Stimulated activated CD8-positive, alpha-beta memory T cell treated with anti-CD3 and anti-CD28 coated beads, Interleukin-7, amount 100 ng/mL, for 24 hours (primary cell): ENCODE results near the gene GNPDA1.

Experiments used
- DNase-seq: peaks from one replicate; pipeline ENCODE4 v3.0.0-alpha.2; 2020; ENCODE audit warnings: low read depth

GNPDA1 gene

DNA sequence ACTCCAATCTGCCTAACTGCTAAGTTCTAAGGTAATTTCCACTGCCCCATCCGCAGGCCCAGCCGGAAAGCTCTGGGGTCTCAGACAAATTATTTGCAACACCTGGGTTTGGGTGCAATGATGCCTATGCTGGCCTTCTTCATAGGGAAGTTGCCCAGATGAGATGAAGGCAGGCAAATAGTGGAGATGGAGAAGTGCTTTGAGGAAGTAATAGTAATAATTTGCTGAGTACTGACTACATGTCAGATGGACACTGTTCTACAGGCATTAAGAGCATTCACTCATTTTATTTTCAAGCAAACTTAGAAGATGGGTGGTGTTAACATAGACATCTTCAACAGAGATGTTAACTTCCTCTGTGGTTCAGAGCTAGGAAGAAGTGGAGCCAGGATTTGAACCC is 58.6 kb downstream of the GNPDA1 start:
- DNase-seq: no peak

DNA sequence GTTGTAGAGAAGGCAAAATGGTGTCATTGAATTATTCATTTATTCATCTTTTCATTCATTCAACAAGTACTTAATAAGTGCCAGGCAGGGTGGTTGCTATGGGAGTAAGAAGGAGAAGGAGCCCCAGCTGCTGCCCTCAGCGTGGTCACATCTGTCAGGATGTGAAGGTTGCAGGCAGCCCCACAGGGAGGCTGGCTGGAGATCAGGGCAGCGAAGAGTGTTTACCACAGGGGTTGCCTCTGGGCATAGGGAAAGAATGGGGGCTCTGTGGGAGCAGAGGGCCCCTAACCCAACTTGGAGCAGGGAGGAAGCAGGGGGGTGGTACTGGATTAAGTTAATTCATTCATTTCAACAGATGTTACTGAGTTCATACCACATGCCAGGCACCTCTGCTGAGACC is 60.8 kb downstream of the GNPDA1 start:
- no peak for DNase-seq

DNA sequence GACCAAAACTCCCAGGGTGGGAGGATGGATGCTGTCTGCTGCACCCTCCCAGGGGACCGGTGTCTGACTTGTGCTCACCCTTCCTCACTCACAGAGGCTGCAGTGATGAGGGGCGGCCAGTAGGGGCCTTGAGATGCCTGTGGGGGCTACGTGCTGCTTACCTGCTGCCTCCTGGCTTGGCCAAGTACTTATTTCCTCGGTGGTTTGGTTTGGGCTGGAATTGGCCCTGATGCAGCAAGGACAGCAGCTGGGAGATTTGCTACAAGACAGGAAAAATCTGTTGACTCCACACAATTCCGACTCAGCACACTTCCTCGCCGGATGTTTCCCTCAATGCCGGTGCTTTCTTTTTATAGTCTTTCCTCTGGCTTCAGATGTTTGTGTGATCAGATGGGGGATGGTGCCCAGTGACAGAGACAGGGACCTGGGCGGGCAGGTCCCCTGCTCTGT is 61.5 kb downstream of the GNPDA1 start:
- DNase-seq: no peak
